Limb (tissue), 2 donors: ENCODE results near the gene BORCS6.
"Not testable (repeated sequence)": the region's sequence is repeated elsewhere in the genome, so short reads cannot be mapped to it uniquely, and the experiment has no call there.

Source experiments
- DNase-seq, 2 donors: peaks; one replicate each; pipeline ENCODE4 v3.0.0-alpha.2; 2016; ENCODE audit errors: extremely low spot score in 2 of 2

BORCS6 gene

DNA sequence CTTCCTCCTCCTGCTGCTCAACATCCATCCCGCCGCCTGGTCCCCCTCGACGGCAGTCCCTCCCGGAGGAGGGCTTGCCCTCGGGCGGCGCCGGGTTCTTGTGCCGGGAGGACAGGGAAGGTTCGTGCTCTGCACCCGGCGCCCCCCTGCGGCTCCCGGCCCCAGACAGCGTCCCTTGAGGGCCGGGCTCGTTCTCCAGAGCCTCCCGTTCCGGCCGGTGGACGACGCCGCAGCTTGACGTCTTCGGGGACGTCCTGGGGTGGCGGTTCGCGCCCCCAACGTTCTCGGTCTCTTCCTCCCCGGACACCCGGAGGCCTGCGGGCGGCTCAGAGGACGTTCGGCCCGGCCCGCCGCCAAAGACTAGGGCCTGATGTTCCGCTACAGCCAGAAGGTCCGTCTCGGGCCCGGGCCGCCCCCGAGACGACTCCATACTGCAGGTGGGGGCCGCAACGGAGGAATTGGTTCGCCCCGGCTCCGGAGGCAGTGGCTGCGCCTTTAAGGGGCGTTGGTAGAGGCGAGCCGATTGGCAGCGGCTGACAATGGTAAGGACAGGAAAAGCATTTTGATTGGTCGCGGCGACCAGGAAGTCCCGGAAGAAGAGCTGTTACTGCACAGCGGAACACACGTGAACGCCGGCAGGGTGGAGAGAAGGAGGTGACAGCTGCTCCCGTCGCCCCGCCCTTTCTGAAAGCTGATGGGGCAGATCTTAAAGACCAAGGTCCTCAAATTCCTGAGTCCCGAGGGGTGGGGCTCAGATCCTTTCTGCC lies at the start of gene BORCS6:
BORCS6 (minus strand) TSS at position 470 of the 767 bp plus-strand sequence; CDS start at position 430, 40 bp downstream.
- peak; percentile 93 to 98 for DNase-seq

DNA sequence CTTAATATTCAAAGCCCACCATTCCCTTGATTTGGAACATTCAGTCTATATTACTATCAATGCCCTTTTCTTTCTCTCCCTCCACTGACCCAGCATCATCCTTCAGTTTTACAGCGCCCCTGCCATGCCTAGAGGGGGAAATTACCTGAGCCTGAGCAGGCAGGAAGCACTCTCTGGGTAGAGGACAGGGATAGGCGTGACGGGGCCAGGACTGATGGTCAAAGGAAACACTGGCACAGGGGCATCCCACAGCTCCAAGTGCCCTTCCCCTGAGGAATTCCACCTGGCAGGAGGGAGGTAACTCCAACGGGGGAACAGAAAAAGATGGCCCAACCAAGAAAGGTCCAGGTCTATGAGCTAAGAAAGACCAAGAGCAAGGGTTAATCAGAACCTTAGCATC lies 47.9 kb upstream of the BORCS6 start:
- no peak for DNase-seq

DNA sequence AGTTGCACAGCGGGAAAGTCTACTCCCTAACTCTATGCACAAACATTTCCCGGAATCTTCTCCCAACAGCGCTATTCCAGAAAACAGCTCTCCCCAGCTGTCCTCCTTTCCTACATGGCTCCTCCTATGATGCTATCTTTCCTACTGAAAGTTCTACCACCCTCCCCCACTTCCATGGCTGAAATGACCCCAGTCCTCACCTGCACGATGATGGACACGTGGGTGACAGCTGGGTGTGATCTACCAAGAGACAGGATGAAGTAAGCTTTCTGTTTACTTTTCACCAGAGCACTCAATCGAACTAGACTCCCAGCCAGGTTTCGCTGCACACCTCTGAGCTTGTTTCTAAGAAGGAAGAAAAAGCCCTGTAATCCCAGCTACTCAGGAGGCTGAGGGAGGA lies 47.2 kb upstream of the BORCS6 start:
- DNase-seq: no peak

DNA sequence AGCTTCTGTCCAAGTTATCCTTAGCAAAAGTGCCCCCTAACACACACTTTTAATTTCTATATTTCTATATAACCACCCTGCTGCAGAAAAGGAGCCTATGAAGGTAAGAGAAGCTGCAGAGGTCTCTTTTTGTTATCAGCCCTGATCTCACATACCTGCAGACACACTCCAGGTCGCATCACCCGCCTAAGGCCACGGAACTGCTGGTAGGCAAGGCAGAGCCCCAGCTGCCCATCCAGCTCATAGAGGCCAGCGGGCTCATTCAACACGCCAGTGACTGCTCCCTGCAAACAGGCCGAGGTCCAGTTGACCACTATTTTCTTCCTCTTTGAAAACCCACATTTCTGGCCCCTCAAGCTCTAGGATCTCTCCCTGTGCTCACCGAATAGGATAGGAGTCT lies 45.7 kb upstream of the BORCS6 start:
- DNase-seq: no peak

DNA sequence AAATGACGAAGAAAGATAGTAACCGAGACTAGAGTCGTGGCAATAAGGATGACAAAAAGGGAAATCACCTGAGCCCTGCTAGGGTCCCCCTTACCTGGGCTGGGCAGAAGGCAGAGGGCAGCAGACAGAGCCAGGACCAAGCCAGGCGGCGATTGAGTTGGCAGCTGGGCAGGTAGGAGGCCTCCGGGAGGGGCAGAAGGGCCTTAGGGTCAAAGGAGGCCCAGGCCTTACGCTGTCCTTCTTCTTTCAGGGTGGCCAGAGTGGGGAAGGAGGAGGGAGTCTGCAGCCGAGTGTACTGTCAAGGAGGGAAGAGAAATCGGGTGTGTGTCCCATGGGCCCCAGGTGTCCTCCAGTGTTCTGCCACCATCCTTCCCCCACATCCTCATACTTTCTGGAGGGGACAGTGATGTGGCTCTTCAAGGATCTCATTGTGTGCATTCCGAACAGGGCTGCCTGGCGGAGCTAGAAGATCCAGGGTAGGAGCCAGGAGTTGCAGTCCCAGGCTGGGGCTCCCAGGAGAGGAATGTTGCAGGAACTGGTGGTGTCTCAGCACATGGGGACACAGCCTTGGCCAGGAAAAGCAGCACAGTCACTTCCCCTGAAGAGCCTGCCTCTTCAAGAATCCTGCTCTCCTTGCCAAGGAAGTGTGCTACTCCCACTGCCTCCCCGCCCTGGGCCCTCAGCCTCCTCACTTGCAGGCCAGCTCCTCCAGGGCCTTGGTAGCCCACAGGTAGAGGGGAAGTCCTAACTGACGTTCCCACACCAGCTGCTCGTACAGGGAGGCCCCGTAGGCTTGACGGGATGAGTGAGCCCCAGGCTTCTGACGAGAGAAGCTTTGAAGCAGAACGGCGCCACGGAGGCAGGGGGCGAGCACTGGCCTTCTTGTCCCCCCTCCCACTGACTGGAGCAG lies 44.6 kb upstream of the BORCS6 start:
- DNase-seq: no peak

DNA sequence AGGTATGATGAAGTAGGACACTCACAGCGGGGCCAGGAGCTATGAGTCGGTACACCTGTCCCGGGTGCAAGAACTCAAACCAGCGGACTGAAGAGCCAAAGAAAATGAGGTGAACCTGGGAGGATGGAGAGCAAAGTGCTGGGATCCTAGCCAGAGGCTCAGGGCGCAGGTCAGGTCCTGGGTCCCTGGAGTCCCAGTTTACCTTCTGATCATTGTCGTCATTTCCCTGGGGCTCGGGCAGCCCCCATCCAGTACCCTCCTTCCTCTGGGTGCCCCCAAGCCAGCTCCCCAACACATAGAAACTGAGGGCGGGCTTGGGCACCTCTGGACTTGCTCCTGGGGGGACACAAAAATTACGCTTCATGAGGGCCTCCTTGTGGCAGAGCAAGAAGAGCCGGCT lies 41.7 kb upstream of the BORCS6 start:
- no peak for DNase-seq

DNA sequence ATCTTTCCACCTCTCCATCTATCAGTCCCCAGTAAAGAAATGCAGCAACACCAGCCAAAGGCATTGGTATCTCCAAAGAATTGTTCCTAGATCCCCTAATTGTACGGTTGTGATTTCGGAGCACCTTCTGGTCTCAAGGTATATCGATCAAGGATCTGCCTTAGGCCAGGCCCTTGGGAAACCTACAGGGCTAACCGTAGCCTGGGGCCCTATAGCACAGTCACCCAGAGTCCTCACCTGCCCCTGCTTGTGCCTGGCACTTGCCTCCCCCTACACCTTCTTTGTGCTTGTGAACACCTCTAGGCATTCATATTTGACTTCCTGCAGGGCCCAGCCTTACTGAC lies 37.2 kb upstream of the BORCS6 start:
- DNase-seq: no peak

DNA sequence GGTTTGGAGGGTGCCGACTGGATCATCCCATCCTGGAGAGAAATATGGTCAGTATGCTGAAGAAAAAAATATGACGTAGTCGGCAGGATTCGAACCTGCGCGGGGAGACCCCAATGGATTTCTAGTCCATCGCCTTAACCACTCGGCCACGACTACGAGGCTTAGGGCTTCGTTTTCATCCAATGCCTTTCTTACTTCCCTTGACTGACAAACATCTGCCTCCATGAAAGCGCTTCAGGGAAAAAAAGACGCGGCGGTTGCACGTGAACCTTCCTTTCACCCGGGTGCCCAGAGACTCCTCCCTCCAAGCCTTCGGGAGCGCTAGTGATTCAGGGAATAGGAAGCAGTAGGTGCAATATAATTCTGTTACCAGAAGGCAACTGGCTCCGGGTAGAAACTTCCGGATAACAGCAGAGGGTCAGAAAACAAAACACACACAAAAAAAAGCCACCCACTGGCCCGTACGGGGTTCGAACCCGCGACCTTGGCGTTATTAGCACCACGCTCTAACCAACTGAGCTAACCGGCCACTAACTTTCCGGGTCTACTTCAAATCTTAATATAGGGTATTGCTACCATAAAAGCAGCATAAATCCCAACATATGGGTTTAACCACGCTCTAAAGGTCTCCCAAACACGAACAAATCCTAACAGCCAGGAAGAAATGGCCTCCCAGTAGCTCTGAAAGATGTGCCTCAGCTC lies 36.7 kb upstream of the BORCS6 start:
- peak; percentile 90 to 91 for DNase-seq

DNA sequence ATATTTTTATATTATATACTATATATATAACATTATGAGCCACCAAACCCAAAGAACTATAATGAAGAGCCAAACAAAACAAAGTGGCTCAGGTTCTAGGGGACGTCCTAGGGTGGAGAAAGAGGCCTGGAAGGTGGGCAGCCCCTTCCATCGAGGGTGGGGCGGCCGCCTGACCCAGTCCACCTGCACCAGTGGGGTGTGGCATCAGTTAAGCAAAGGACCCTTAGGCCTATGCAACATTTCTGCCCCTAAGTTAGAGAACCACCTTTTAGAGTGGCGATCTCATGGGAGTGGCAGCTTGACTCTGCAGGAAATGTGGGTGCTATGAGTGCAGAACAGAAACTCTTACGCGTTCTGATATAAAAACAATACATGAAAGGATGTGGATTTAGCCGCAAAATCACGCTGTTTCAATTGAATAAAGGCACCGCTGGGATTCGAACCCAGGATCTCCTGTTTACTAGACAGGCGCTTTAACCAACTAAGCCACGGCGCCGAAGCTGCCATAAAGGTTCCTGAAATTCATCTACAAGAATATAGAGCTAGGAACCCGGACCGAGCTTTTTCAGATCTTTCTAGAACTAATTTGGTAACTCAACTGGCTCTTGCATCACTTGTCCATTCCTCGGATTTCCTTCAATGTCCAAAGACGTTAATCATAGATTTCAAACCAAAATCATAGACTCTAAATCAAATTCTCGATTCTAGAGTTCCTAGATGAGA lies 36.0 kb upstream of the BORCS6 start:
- DNase-seq: peak; percentile 63 to 71

DNA sequence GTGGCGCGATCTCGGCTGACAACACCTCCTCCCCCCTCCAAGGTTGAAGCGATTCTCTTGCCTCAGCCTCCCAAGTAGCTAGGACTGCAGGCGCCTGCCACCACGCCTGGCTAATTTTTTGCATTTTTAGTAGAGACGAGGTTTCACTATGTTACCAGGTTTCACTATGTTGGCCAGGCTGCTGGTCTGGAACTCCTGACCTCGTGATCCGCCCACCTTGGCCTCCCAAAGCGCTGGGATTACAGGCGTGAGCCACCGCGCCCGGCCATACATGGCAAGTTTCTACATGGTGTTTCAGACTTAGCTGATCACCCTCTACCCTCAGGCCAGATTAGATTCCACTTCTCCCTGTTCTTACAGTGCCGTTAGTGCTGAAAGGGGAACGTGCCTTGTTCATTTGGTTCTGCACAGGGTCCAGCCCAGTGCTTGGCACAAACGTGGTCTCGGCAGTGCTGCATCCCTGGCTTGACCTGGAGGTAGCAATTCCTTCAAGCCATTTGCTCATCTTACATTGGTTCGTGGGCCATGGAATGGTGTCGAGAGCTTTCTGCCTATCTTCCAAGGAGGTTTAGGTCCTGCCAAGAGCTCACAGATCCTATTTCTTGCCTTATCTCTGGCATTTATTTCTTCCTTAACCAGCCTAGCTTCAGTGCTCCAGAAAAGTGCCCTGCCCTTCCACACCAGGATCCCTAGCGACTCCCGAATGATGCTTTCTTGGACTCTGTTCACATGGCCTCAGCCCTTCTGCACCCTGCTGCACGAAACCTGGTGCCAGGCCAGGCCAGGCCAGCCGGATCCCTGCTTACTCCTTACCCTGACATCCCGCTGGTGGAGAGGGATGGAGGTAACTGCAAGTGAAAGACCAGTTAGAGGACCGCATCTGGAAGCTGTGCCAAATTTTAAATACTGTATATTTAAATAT lies 35.2 kb upstream of the BORCS6 start:
- DNase-seq: no peak

DNA sequence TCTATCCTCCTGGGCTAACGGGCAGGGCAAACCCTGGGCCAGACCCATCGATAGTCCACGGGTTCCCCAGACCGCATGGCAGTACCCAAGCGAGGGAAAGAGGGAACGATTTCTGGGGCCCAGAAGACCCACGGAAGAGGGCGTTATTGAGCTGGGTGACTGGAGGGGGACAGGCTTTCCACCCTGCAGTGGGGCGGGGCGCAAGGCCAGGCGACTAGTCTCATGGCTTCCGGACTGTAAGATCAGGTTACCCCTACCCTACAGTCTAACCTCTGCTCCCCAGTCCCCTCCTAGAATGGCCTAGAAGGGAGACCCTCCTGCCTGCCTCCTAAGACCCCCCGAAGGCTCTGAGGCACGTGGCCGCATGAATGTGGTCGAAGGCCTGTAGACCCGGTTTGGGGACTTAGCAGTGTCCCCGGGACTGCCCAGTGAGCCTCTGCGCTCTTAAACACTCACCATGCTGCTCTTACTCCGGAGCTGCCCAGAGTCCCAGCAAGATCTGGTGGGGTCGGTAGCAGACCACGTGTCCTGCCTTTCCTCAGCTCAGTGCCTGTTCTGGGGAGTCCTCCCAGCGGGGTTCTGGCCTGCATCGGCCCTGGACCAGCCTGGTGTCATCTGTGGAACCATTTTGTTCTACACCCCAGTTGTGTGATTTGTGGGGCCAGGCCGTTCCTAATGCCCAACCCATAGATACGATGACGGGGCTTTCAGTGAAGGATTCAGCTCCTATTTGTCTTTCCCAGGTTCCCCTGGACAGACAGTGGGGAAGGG lies 33.6 kb upstream of the BORCS6 start:
- DNase-seq: peak; percentile 45 to 74

DNA sequence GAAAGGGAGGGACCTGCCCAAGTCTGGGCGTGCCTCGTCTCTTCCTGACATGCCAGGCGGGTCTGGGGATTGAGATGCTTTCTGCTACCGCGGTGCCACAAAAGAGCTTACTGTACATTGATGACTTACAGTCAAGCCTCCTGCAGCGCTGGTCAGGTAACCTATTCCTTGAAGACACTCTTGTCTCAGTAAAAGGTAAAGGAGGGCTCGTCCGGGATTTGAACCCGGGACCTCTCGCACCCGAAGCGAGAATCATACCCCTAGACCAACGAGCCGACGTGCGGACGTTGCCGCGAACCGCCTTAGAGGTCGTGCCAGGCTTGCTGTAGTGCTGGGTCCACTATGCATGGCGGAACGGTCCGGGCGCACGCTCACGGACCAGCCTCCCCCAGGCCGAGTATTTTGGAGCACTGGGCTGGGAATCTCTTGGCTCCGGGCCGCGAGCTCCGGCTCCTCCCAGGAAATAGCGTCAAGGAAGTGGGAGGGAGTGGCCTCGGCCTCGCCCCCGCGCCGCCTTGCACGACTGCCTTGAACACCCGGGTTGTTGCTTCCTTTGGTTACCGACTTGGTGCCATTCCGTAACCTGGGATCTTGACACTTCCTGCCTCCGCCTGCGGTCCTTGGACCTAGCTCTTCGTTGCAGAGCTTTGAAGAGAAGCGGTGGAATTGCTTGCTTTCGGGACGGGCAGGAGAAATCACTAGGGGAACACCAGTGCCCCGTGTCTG lies 32.8 kb upstream of the BORCS6 start:
- peak; percentile 91 to 96 for DNase-seq

DNA sequence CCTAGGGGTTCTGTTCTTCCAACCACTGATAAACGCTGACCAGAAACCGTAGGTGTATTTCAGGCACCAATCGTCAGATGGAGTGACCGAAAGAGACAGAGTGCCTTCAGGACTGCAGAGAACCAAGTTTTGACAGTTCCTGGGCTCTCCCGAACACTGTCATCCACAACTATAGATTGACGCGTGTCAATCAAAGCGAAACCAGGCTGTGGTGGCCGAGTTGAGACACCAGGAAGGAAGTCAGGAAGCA lies 32.3 kb upstream of the BORCS6 start:
- DNase-seq: no peak

DNA sequence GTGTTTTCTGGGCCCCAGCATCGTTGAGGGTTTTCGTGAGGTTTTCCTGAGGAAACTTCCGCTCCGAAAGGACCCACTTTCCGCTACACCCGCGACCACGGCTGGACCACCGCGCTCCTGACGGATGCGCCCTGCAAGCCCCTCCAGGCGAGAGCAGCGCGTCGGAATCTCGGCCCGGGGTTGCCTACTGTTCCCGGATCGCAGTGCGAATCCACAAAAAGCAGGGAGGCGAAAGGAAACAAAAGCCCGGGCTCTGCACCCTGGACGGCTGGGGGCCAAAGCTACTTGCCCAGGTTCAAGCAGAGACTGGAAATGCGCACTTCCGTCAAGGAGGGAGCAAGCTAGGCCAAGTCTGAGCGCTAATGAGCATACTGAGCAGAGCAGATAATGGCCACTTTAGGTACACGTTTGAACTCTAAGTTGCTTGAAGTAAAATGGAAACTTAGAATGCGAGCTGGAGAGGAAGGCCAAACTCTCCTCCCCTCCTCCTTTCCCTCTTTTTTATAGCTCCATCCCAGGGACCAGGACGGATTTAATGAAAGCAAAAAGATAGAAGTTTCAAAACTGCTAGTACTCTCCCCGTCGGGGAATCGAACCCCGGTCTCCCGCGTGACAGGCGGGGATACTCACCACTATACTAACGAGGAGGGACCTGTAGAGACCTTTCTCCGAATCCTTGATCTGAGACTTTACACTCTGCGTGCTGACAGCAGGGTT lies 31.8 kb upstream of the BORCS6 start:
- DNase-seq: peak; percentile 94 to 95

DNA sequence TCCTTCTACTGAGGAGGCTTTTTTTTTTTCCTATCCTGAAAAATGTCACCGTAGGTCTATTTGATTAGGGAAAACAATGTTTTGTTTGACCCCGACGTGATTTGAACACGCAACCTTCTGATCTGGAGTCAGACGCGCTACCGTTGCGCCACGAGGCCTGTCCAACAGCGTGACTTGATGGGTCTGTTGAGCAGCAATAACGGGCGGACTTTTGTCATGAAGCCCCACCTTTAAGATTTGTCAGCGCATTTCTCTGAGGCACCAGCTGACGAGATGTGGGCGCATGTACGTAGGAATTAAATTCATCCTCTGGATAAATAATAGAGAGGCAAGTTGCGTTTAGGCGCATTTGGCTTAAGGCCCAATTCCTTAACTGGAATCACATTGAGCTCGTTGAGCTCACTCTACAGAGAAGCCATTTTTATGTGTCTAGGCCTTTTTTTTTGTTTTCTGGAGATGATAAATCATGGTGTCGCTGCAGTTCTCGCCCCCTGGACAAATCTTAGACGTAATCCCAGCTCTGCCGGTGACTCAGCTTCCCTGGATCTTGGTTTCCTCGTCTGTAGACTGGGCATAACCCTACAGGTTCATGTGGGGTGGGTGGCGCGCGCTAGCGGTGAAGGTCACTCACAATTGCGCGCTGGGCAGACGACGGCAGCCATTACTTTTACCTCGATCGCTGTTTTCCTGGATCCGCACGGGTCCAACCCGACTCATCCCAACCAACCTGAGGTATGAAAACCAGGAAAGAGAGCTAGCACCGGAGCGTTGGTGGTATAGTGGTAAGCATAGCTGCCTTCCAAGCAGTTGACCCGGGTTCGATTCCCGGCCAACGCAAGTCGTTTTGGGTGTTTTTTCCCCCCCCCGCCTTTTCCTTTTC lies 31.0 kb upstream of the BORCS6 start:
- peak; percentile 94 to 98 for DNase-seq

DNA sequence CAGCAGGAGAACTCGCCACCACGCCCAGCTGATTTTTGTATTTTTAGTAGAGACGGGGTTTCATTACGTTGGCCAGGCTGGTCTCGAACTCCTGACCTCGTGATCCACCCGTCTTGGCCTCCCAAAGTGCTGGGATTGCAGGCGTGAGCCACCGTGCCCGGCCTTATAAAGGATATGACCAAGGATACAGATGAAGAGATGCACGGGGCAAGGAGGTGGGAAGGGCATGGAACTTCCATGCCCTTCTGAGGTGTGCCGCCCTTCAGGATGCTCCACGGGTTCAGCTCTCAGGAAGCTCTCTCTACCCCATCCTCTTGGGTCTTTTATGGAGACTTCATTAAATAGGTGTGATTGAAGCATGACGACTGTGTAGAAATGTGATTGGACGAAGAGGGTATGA lies 24.0 kb upstream of the BORCS6 start:
- DNase-seq: not testable (repeated sequence)
